Liver (tissue), 9 donors: ENCODE results near the gene ZNF654. TPM values are rescaled to one million over a fixed set of nuclear protein-coding genes. Genes with fewer than 3 reads are reported as not detected.

Experiments
- DNase-seq: peaks from one replicate; pipeline ENCODE4 v3.0.0-alpha.2; 2017; ENCODE audit warnings: low spot score
- H3K27ac ChIP-seq, 2 donors: one replicate each; pipeline ENCODE4 v1.7.0; 2013; ENCODE audit warnings: inconsistent platforms in 2 of 2, low read length in 2 of 2, control low read depth in 1 of 2, low read depth in 1 of 2, mild to moderate bottlenecking in 1 of 2
- H3K27me3 ChIP-seq, 4 donors: one replicate each; pipeline versions ENCODE4 v1.6.1 to v1.7.0; 2013; ENCODE audit warnings: low read length in 3 of 4, inconsistent platforms in 1 of 4, mild to moderate bottlenecking in 1 of 4, moderate library complexity in 1 of 4; ENCODE audit not compliant: control insufficient read depth in 4 of 4, insufficient read depth in 4 of 4
- H3K36me3 ChIP-seq, 4 donors: one replicate each; pipeline versions ENCODE4 v1.6.1 to v1.7.0; 2013; ENCODE audit warnings: low read length in 3 of 4, mild to moderate bottlenecking in 3 of 4, low read depth in 1 of 4, moderate library complexity in 1 of 4; ENCODE audit not compliant: control insufficient read depth in 4 of 4, insufficient read depth in 3 of 4
- H3K4me1 ChIP-seq, 4 donors: one replicate each; pipeline versions ENCODE4 v1.6.1 to v1.7.0; 2013; ENCODE audit warnings: low read length in 3 of 4, mild to moderate bottlenecking in 3 of 4, moderate library complexity in 1 of 4; ENCODE audit not compliant: control insufficient read depth in 4 of 4, insufficient read depth in 4 of 4
- H3K4me3 ChIP-seq, 3 donors: one replicate each; pipeline versions ENCODE4 v1.6.1 to v1.7.0; 2013; ENCODE audit warnings: low read length in 3 of 3, control low read depth in 1 of 3, low read depth in 1 of 3, mild to moderate bottlenecking in 1 of 3
- H3K9ac ChIP-seq, 2 donors: one replicate each; pipeline ENCODE4 v1.7.0; 2013; ENCODE audit warnings: low read length in 2 of 2, mild to moderate bottlenecking in 2 of 2, moderate library complexity in 2 of 2, control low read depth in 1 of 2, low read depth in 1 of 2
- H3K9me3 ChIP-seq, 4 donors: one replicate each; pipeline versions ENCODE4 v1.6.1 to v1.7.0; 2013; ENCODE audit warnings: low read length in 3 of 4; ENCODE audit not compliant: control insufficient read depth in 4 of 4
- ATF3 ChIP-seq: IDR thresholded peaks from 2 replicates; pipeline ENCODE4 v1.6.1; 2016; ENCODE audit warnings: antibody characterized with exemption
- EGR1 ChIP-seq, 2 donors: IDR thresholded peaks; 2 replicates each; pipeline ENCODE4 v1.6.1; 2016 to 2018; ENCODE audit warnings: antibody characterized with exemption in 2 of 2, low read depth in 2 of 2
- FOXA1 ChIP-seq: IDR thresholded peaks from 2 replicates; pipeline ENCODE4 v1.6.1; 2016; ENCODE audit warnings: antibody characterized with exemption
- FOXA2 ChIP-seq: IDR thresholded peaks from 2 replicates; pipeline ENCODE4 v1.6.1; 2016; ENCODE audit warnings: antibody characterized with exemption
- GABPA ChIP-seq, 2 donors: IDR thresholded peaks in 1 of 2; conservative IDR thresholded peaks in 1 of 2; 2 replicates each; pipeline ENCODE4 v1.6.1; 2016; ENCODE audit warnings: antibody characterized with exemption in 2 of 2, mild to moderate bottlenecking in 1 of 2, moderate library complexity in 1 of 2
- HNF4A ChIP-seq, 2 donors: conservative IDR thresholded peaks; 2 replicates each; pipeline ENCODE4 v1.6.1; 2016; ENCODE audit warnings: antibody characterized with exemption in 2 of 2, mild to moderate bottlenecking in 2 of 2
- HNF4G ChIP-seq: IDR thresholded peaks from 2 replicates; pipeline ENCODE4 v1.6.1; 2016; ENCODE audit warnings: antibody characterized with exemption
- JUND ChIP-seq, 2 donors: IDR thresholded peaks; 2 replicates each; pipeline ENCODE4 v1.6.1; 2016; ENCODE audit warnings: antibody characterized with exemption in 2 of 2
- NR2F2 ChIP-seq: IDR thresholded peaks from 2 replicates; pipeline ENCODE4 v1.6.1; 2016; ENCODE audit warnings: antibody characterized with exemption
- RAD21 ChIP-seq, 2 donors: IDR thresholded peaks; 2 replicates each; pipeline ENCODE4 v1.6.1; 2016; ENCODE audit warnings: antibody characterized with exemption in 2 of 2, mild to moderate bottlenecking in 2 of 2
- RXRA ChIP-seq, 2 donors: IDR thresholded peaks; 2 replicates each; pipeline ENCODE4 v1.6.1; 2017 to 2018; ENCODE audit warnings: antibody characterized with exemption in 2 of 2, mild to moderate bottlenecking in 1 of 2
- SP1 ChIP-seq: IDR thresholded peaks from 2 replicates; pipeline ENCODE4 v1.6.1; 2018; ENCODE audit warnings: antibody characterized with exemption, mild to moderate bottlenecking
- YY1 ChIP-seq: IDR thresholded peaks from 2 replicates; pipeline ENCODE4 v1.6.1; 2016; ENCODE audit warnings: antibody characterized with exemption, mild to moderate bottlenecking
- WGBS: extraction: QIAGEN DNeasy Blood & Tissue Kit; methylation state at CpG from one replicate; pipeline ENCODE4 v1.1.7; 2013; 5-methylcytosine and 5-hydroxymethylcytosine counted together
- polyA plus RNA-seq, 2 donors: library from polyadenylated mRNA; stranded (reverse) in 1 of 2; unstranded in 1 of 2; fragments of 200-250 nt in 1 of 2; fragments of >200 nt in 1 of 2; fragmentation: Nextera tagmentation in 1 of 2; extraction: Ambion mirVana in 1 of 2; gene quantifications; one replicate each; pipeline versions ENCODE4 v1.2.1 to v1.2.3, GENCODE V29; 2013 to 2015
- total RNA-seq, 2 donors: library from RNA; depleted of rRNA; stranded (reverse); fragments of >200 nt; gene quantifications; one replicate each; pipeline ENCODE4 v1.2.3, GENCODE V29; 2014
- TF ChIP-seq, protein P1 (sequence below): IDR thresholded peaks from 2 replicates; pipeline ENCODE4 v1.6.1; 2016; ENCODE audit warnings: antibody characterized with exemption
- TF ChIP-seq, protein P2 (sequence below): fragments of 150-350 bp; IDR thresholded peaks from 2 replicates; pipeline ENCODE4 v1.5.1; 2017; ENCODE audit warnings: improper control_type of control experiment, low read depth, low read length; ENCODE audit not compliant: missing input control
- TF ChIP-seq, protein P3 (sequence below): IDR thresholded peaks from 2 replicates; pipeline ENCODE4 v1.6.1; 2016; ENCODE audit warnings: antibody characterized with exemption
- donor health status: healthy.
- donor health status: healthy.
- donor health status: healthy.
- donor health status: healthy.
- donor health status: healthy.

ZNF654 gene
- total and polyA plus RNA-seq, 4 donors: 2.2 to 10.1 (median 5.4) TPM

DNA sequence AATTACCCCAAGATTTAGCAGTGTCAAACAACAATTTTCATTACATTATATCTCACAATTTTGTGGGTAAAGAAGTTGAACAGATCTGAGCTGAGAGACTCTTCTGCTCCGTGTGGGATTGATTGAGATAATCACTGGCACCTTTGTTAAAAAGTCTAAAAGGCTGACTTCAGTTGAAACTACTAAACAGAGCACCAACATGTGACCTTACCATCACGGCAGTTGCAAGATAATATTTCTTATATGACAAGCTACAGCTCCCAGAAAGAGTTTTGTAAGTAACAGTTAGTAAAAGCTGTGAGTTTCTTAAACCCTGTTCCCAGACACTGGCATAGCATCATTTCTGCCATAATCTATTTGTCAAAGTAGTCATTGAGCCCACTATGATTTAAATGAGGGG, 25.2 kb upstream of the ZNF654 start:
- Histone ChIP-seq H3K4me3 (no peak overlapping the region), H3K27me3 (no peaks in the 10 kb centered on the region), H3K4me1 (peaks cover 0 to 10% (median 5%) of the 10 kb centered on the region in 4 donors), H3K27ac (no peak overlapping the region), H3K9me3 (no peaks in the 10 kb centered on the region), H3K36me3 (no peaks in the 10 kb centered on the region), H3K9ac (no peak overlapping the region)
- DNase-seq: no peak
- WGBS: 73% methylated on average over 2 of the region's 2 CpGs
- TF ChIP-seq YY1: no peak

DNA sequence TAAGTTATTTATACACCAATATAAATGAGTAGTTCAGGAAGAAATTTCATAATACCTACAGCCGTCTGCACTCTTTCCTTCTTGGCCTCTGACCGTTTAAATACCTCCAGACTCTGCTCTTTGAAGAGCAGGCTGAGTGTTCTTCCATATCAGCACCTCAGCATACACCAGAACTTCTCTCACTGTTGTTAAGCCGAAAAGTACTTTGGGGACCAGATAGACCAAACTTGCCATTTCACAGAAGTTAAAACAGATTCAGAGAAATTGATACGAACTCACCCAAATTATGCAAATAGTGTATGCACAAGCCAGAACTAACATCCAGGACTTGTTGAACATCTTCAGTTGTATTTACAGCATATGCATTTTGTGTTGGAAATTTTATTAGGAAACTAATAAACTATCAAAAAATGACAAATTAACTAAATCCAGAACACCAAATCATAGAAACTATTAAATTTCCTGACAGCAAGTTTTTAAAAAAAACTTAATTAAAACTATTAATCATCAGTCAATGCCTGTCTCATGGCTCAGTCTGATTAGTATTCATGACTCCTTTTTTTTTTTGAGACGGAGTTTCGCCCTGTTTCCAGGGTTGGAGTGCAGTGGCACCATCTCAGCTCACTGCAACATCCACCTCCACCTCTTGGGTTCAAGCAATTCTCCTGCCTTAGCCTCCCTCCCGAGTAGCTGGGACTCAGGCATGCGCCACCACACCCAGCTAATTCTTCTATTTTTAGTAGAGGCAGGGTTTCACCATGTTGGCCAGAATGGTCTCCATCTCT, 24.4 kb upstream of the ZNF654 start:
- 87% methylated on average over 8 of the region's 8 CpGs for WGBS
- no peak overlapping the region for H3K4me3 ChIP-seq
- TF ChIP-seq HNF4A (conservative IDR thresholded peaks at IDR 0.05) (no peak), NR2F2 (no peak), EGR1 (IDR thresholded peaks at IDR 0.05; ENCODE audit: low read depth in 2 of 2) (no peak), FOXA1 (no peak), FOXA2 (no peak), JUND (IDR thresholded peaks at IDR 0.05) (no peak)
- H3K4me1 ChIP-seq: peaks cover 0 to 10% (median 5%) of the 10 kb centered on the region in 4 donors
- H3K9ac ChIP-seq: no peak overlapping the region
- H3K9me3 ChIP-seq: no peaks in the 10 kb centered on the region
- DNase-seq: no peak
- H3K36me3 ChIP-seq: no peaks in the 10 kb centered on the region
- no peak overlapping the region for H3K27ac ChIP-seq
- no peaks in the 10 kb centered on the region for H3K27me3 ChIP-seq

- 86% methylated on average over 5 of the region's 5 CpGs for WGBS
Observed at GRCh38 chr3:88036221-88036620, 22.8 kb upstream of the ZNF654 start.

GRCh38 chr3:88038566-88038965, 20.5 kb upstream of the ZNF654 start:
- no peak for DNase-seq
- TF ChIP-seq SP1 (no peak), ATF3 (no peak), YY1 (no peak), RAD21 (IDR thresholded peaks at IDR 0.05) (no peak), RXRA (IDR thresholded peaks at IDR 0.05) (no peak), EGR1 (IDR thresholded peaks at IDR 0.05; ENCODE audit: low read depth in 2 of 2) (no peak), HNF4G (no peak)
- TF ChIP-seq, protein P1, sequence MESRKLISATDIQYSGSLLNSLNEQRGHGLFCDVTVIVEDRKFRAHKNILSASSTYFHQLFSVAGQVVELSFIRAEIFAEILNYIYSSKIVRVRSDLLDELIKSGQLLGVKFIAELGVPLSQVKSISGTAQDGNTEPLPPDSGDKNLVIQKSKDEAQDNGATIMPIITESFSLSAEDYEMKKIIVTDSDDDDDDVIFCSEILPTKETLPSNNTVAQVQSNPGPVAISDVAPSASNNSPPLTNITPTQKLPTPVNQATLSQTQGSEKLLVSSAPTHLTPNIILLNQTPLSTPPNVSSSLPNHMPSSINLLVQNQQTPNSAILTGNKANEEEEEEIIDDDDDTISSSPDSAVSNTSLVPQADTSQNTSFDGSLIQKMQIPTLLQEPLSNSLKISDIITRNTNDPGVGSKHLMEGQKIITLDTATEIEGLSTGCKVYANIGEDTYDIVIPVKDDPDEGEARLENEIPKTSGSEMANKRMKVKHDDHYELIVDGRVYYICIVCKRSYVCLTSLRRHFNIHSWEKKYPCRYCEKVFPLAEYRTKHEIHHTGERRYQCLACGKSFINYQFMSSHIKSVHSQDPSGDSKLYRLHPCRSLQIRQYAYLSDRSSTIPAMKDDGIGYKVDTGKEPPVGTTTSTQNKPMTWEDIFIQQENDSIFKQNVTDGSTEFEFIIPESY: no peak
- TF ChIP-seq, protein P2, sequence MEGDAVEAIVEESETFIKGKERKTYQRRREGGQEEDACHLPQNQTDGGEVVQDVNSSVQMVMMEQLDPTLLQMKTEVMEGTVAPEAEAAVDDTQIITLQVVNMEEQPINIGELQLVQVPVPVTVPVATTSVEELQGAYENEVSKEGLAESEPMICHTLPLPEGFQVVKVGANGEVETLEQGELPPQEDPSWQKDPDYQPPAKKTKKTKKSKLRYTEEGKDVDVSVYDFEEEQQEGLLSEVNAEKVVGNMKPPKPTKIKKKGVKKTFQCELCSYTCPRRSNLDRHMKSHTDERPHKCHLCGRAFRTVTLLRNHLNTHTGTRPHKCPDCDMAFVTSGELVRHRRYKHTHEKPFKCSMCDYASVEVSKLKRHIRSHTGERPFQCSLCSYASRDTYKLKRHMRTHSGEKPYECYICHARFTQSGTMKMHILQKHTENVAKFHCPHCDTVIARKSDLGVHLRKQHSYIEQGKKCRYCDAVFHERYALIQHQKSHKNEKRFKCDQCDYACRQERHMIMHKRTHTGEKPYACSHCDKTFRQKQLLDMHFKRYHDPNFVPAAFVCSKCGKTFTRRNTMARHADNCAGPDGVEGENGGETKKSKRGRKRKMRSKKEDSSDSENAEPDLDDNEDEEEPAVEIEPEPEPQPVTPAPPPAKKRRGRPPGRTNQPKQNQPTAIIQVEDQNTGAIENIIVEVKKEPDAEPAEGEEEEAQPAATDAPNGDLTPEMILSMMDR: no peak
- TF ChIP-seq, protein P3, sequence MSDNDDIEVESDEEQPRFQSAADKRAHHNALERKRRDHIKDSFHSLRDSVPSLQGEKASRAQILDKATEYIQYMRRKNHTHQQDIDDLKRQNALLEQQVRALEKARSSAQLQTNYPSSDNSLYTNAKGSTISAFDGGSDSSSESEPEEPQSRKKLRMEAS: no peak
- Histone ChIP-seq H3K9ac (no peak overlapping the region), H3K4me3 (no peak overlapping the region), H3K27me3 (no peaks in the 10 kb centered on the region), H3K36me3 (no peaks in the 10 kb centered on the region), H3K4me1 (no peaks in the 10 kb centered on the region), H3K9me3 (no peaks in the 10 kb centered on the region), H3K27ac (no peak overlapping the region)
- 36% methylated on average over 2 of the region's 2 CpGs for WGBS

More at GRCh38 chr3:88036221-88036620, 22.8 kb upstream of the ZNF654 start:
- Histone ChIP-seq H3K4me1 (peaks cover 0 to 9% (median 4%) of the 10 kb centered on the region in 4 donors), H3K4me3 (no peak overlapping the region), H3K9me3 (no peaks in the 10 kb centered on the region), H3K27me3 (no peaks in the 10 kb centered on the region), H3K27ac (no peak overlapping the region), H3K36me3 (no peaks in the 10 kb centered on the region), H3K9ac (no peak overlapping the region)
- DNase-seq: no peak
- TF ChIP-seq RAD21 (IDR thresholded peaks at IDR 0.05): no peak
- no peak for TF ChIP-seq FOXA2
- no peak for TF ChIP-seq JUND (IDR thresholded peaks at IDR 0.05)
- no peak for TF ChIP-seq HNF4G
- TF ChIP-seq GABPA (IDR thresholded peaks at IDR 0.05 in 1 of 2, conservative IDR thresholded peaks at IDR 0.05 in 1 of 2): no peak
- no peak for TF ChIP-seq SP1
